HEK293 (cell line): ENCODE data around the gene MAPRE2.

Experiments
- CTCF ChIA-PET: fragments of 350-600 bp; formaldehyde crosslinking; extraction: SDS; loops from one replicate; lab custom pipeline; 2021; ENCODE audit warnings: antibody characterized with exemption; lab: Yijun Ruan, JAX
- POLR2A ChIA-PET: fragments of 300-600 bp; formaldehyde crosslinking; extraction: SDS; loops from one replicate; lab custom pipeline; 2020; ENCODE audit warnings: antibody characterized with exemption, inconsistent platforms; lab: Yijun Ruan, JAX
- H3K27ac ChIP-seq: fragments of 200-500 bp; sonication (Bioruptor generic); 2 replicates; pipeline ENCODE4 v1.5.1; 2014; ENCODE audit warnings: low read depth, low read length, control low read depth, inconsistent platforms; ENCODE audit errors: extremely low read depth
- H3K36me3 ChIP-seq, 2 experiments: fragments of 200-500 bp in 1 of 2; sonication (Bioruptor generic) in 1 of 2; 1 replicate in 1 of 2; 2 replicates in 1 of 2; pipeline ENCODE4 v1.5.1; 2014 to 2017; ENCODE audit warnings: inconsistent platforms in 2 of 2, low read length in 2 of 2; ENCODE audit not compliant: control insufficient read depth in 2 of 2, insufficient read depth in 1 of 2
- H3K4me1 ChIP-seq: fragments of 200-500 bp; sonication (Bioruptor generic); 2 replicates; pipeline ENCODE4 v1.5.1; 2014; ENCODE audit warnings: mild to moderate bottlenecking, low read length, inconsistent platforms; ENCODE audit not compliant: control insufficient read depth, insufficient read depth
- H3K4me3 ChIP-seq: 2 replicates; pipeline ENCODE4 v1.5.1; 2011; ENCODE audit warnings: low read depth, mild to moderate bottlenecking, control low read depth, low read length, moderate library complexity
- H3K9me3 ChIP-seq: fragments of 200-500 bp; sonication (Bioruptor generic); 2 replicates; pipeline ENCODE4 v1.5.1; 2014; ENCODE audit warnings: low read depth, low read length, inconsistent platforms; ENCODE audit not compliant: control insufficient read depth, insufficient read depth
- EGR2 ChIP-seq: fragments of 450-650 bp; formaldehyde crosslinking; IDR thresholded peaks from 2 replicates; pipeline ENCODE4 v1.5.1; 2016; ENCODE audit warnings: low read depth, missing biosample characterization, missing genetic modification characterization
- IKZF3 ChIP-seq: fragments of 450-650 bp; IDR thresholded peaks from 2 replicates; pipeline ENCODE4 v1.5.0; 2018; ENCODE audit warnings: missing biosample characterization, mild to moderate bottlenecking, missing genetic modification characterization, moderate library complexity
- KLF9 ChIP-seq: fragments of 450-650 bp; formaldehyde crosslinking; IDR thresholded peaks from 2 replicates; pipeline ENCODE4 v1.5.1; 2016; ENCODE audit warnings: missing biosample characterization, missing genetic modification characterization, low read depth
- MYNN ChIP-seq: fragments of 450-650 bp; formaldehyde crosslinking; IDR thresholded peaks from 2 replicates; pipeline ENCODE4 v1.5.1; 2016; ENCODE audit warnings: missing biosample characterization, missing genetic modification characterization, borderline replicate concordance
- PRDM2 ChIP-seq: fragments of 450-650 bp; formaldehyde crosslinking; IDR thresholded peaks from 2 replicates; pipeline ENCODE4 v1.5.1; 2016; ENCODE audit warnings: missing biosample characterization, missing genetic modification characterization, borderline replicate concordance
- TRIM28 ChIP-seq: IDR thresholded peaks from 2 replicates; pipeline ENCODE4 v1.6.1; 2011; ENCODE audit warnings: low read length, control low read depth, borderline replicate concordance
- TSHZ1 ChIP-seq: fragments of 450-650 bp; formaldehyde crosslinking; IDR thresholded peaks from 2 replicates; pipeline ENCODE4 v1.5.1; 2016; ENCODE audit warnings: missing biosample characterization, missing genetic modification characterization, borderline replicate concordance
- ZBTB11 ChIP-seq: fragments of 450-650 bp; formaldehyde crosslinking; conservative IDR thresholded peaks from 2 replicates; pipeline ENCODE4 v1.5.1; 2016; ENCODE audit warnings: low read depth, missing biosample characterization, missing genetic modification characterization
- ZIC2 ChIP-seq: fragments of 450-650 bp; formaldehyde crosslinking; IDR thresholded peaks from 2 replicates; pipeline ENCODE4 v1.5.1; 2016; ENCODE audit warnings: missing biosample characterization, missing genetic modification characterization
- ZNF140 ChIP-seq: fragments of 450-650 bp; formaldehyde crosslinking; IDR thresholded peaks from 2 replicates; pipeline ENCODE4 v1.5.1; 2016; ENCODE audit warnings: missing biosample characterization, missing genetic modification characterization
- ZNF174 ChIP-seq: fragments of 450-650 bp; formaldehyde crosslinking; IDR thresholded peaks from 2 replicates; pipeline ENCODE4 v1.5.0; 2017; ENCODE audit warnings: missing biosample characterization, mild to moderate bottlenecking, missing genetic modification characterization
- ZNF280C ChIP-seq: fragments of 450-650 bp; formaldehyde crosslinking; IDR thresholded peaks from 2 replicates; pipeline ENCODE4 v1.5.1; 2016; ENCODE audit warnings: missing biosample characterization, missing genetic modification characterization
- ZNF311 ChIP-seq: fragments of 450-650 bp; formaldehyde crosslinking; IDR thresholded peaks from 2 replicates; pipeline ENCODE4 v1.5.1; 2017; ENCODE audit warnings: missing biosample characterization, missing genetic modification characterization, borderline replicate concordance
- ZNF350 ChIP-seq: fragments of 450-650 bp; formaldehyde crosslinking; IDR thresholded peaks from 2 replicates; pipeline ENCODE4 v1.5.0; 2017; ENCODE audit warnings: missing biosample characterization, mild to moderate bottlenecking, missing genetic modification characterization
- ZNF423 ChIP-seq: fragments of 450-650 bp; formaldehyde crosslinking; IDR thresholded peaks from 2 replicates; pipeline ENCODE4 v1.5.1; 2016; ENCODE audit warnings: missing biosample characterization, missing genetic modification characterization
- ZNF658 ChIP-seq: fragments of 450-650 bp; formaldehyde crosslinking; IDR thresholded peaks from 2 replicates; pipeline ENCODE4; 2016; ENCODE audit warnings: missing biosample characterization, missing genetic modification characterization
- ZNF704 ChIP-seq: fragments of 450-650 bp; formaldehyde crosslinking; IDR thresholded peaks from 2 replicates; pipeline ENCODE4 v1.5.1; 2016; ENCODE audit warnings: missing biosample characterization, missing genetic modification characterization
- ZNF792 ChIP-seq: fragments of 450-650 bp; formaldehyde crosslinking; IDR thresholded peaks from 2 replicates; pipeline ENCODE4 v1.5.1; 2016; ENCODE audit warnings: missing biosample characterization, missing genetic modification characterization

The MAPRE2 gene

GRCh38 chr18:35084494-35085449 is 43.6 kb downstream of the MAPRE2 start:
- CTCF ChIA-PET = interaction anchor here (1.4 kb wide), 1 partner anchor 58 kb away, joined by 3 read pairs; no protein-coding TSS in a partner anchor
- no peak overlapping the region for H3K4me3 ChIP-seq
- POLR2A ChIA-PET = no interaction called here
- TF ChIP-seq ZNF792 (tag by site-specific recombination) (no peak), ZIC2 (no peak), TRIM28 (no peak), IKZF3 (tag by site-specific recombination) (no peak), ZNF311 (tag by site-specific recombination) (no peak), ZNF280C (tag by site-specific recombination) (no peak), ZNF140 (tag by site-specific recombination) (no peak), TSHZ1 (tag by site-specific recombination) (no peak), ZNF174 (tag by site-specific recombination) (no peak), ZNF350 (no peak), PRDM2 (tag by site-specific recombination) (no peak), EGR2 (tag by site-specific recombination) (no peak), ZNF704 (tag by site-specific recombination) (no peak), KLF9 (tag by site-specific recombination) (no peak), ZBTB11 (tag by site-specific recombination) (no peak), ZNF423 (no peak), MYNN (no peak), ZNF658 (tag by site-specific recombination) (no peak)
- no peaks in the 10 kb centered on the region for H3K36me3 ChIP-seq
- H3K27ac ChIP-seq = no peak overlapping the region
- no peaks in the 10 kb centered on the region for H3K9me3 ChIP-seq
- H3K4me1 ChIP-seq = no peaks in the 10 kb centered on the region
